ENCODE data around the gene TMEM271. TPM values are rescaled to one million over a fixed set of nuclear protein-coding genes. Genes with fewer than 3 reads are reported as not detected.

TMEM271 gene
- polyA plus RNA-seq, 1 donor from 2014 or later = 16.0 TPM

GRCh38 chr4:531076-531475, 45.0 kb downstream of the TMEM271 start:
- Histone ChIP-seq H3K9me2 (ENCODE audit: insufficient read depth, low read length) (no peaks in the 10 kb centered on the region), H3K27ac (ENCODE audit: low read length) (no peak overlapping the region), H3K79me2 (replicated peaks; ENCODE audit: insufficient read depth, low read length) (no peaks in the 10 kb centered on the region), H3K9me3 (ENCODE audit: low read length) (no peaks in the 10 kb centered on the region), H3K4me2 (ENCODE audit: low read length) (no peak overlapping the region), H3K36me3 (ENCODE audit: insufficient read depth, low read length) (peaks cover 8% of the 10 kb centered on the region), H3K9ac (ENCODE audit: low read length) (no peak overlapping the region), H3F3A (ENCODE audit: insufficient read depth, low read length, poor library complexity, severe bottlenecking) (no peaks in the 10 kb centered on the region), H3K27me3 (ENCODE audit: insufficient read depth, low read depth, low read length) (no peaks in the 10 kb centered on the region), H4K20me1 (ENCODE audit: insufficient read depth) (no peaks in the 10 kb centered on the region), H3K4me3 (ENCODE audit: low read length) (no peak overlapping the region), H2AFZ (ENCODE audit: low read depth, low read length) (no peak overlapping the region)
- TF ChIP-seq SMC3 (conservative IDR thresholded peaks at IDR 0.05; ENCODE audit: poor library complexity) (no peak), MXI1 (conservative IDR thresholded peaks at IDR 0.05; ENCODE audit: poor library complexity, severe bottlenecking) (no peak), EP300 (conservative IDR thresholded peaks at IDR 0.05; ENCODE audit: poor library complexity, severe bottlenecking) (no peak), EZH2 (IDR thresholded peaks at IDR 0.05; ENCODE audit: borderline replicate concordance, insufficient read depth, low read length, poor library complexity, severe bottlenecking) (no peak), CTCF (IDR thresholded peaks at IDR 0.05; ENCODE audit: poor library complexity, severe bottlenecking) (no peak), TAF1 (IDR thresholded peaks at IDR 0.05; ENCODE audit: low read depth) (no peak), REST (IDR thresholded peaks at IDR 0.05; ENCODE audit: borderline replicate concordance) (no peak), RAD21 (conservative IDR thresholded peaks at IDR 0.05) (no peak), POLR2AphosphoS5 (IDR thresholded peaks at IDR 0.05) (no peak)

- TF ChIP-seq REST (IDR thresholded peaks at IDR 0.05; ENCODE audit: borderline replicate concordance) = no peak
- no peak for TF ChIP-seq CTCF (IDR thresholded peaks at IDR 0.05; ENCODE audit: poor library complexity, severe bottlenecking)
- TF ChIP-seq RAD21 (conservative IDR thresholded peaks at IDR 0.05) = no peak
- no peak for TF ChIP-seq MXI1 (conservative IDR thresholded peaks at IDR 0.05; ENCODE audit: poor library complexity, severe bottlenecking)
- no peak for TF ChIP-seq EP300 (conservative IDR thresholded peaks at IDR 0.05; ENCODE audit: poor library complexity, severe bottlenecking)
- no peak for TF ChIP-seq EZH2 (IDR thresholded peaks at IDR 0.05; ENCODE audit: borderline replicate concordance, insufficient read depth, low read length, poor library complexity, severe bottlenecking)
- no peak for TF ChIP-seq SMC3 (conservative IDR thresholded peaks at IDR 0.05; ENCODE audit: poor library complexity)
- peaks cover 8% of the 10 kb centered on the region for H3K36me3 ChIP-seq (ENCODE audit: insufficient read depth, low read length)
- H4K20me1 ChIP-seq (ENCODE audit: insufficient read depth) = no peaks in the 10 kb centered on the region
- no peaks in the 10 kb centered on the region for H3F3A ChIP-seq (ENCODE audit: insufficient read depth, low read length, poor library complexity, severe bottlenecking)
- no peak overlapping the region for H3K4me2 ChIP-seq (ENCODE audit: low read length)
- H3K27ac ChIP-seq (ENCODE audit: low read length) = no peak overlapping the region
- no peak overlapping the region for H2AFZ ChIP-seq (ENCODE audit: low read depth, low read length)
- H3K27me3 ChIP-seq (ENCODE audit: insufficient read depth, low read depth, low read length) = no peaks in the 10 kb centered on the region
- H3K9ac ChIP-seq (ENCODE audit: low read length) = no peak overlapping the region
- no peaks in the 10 kb centered on the region for H3K79me2 ChIP-seq (replicated peaks; ENCODE audit: insufficient read depth, low read length)
- no peaks in the 10 kb centered on the region for H3K9me3 ChIP-seq (ENCODE audit: low read length)
- H3K9me2 ChIP-seq (ENCODE audit: insufficient read depth, low read length) = no peaks in the 10 kb centered on the region
- no peak overlapping the region for H3K4me3 ChIP-seq (ENCODE audit: low read length)
Observed at GRCh38 chr4:530017-530781, 45.9 kb downstream of the TMEM271 start.

All from neural cell (in vitro differentiated cells).